Activated T-cell treated with anti-CD3 and anti-CD28 coated beads for 1 hour (primary cell): ENCODE data around the gene SART3.
"Not testable (repeated sequence)": the region's sequence is repeated elsewhere in the genome, so short reads cannot be mapped to it uniquely, and the experiment has no call there.

Experiments used
- DNase-seq: peaks from one replicate; pipeline ENCODE4 v3.0.0-alpha.2; 2020; ENCODE audit warnings: low read depth

Gene SART3

GRCh38 chr12:108563136-108563803 lies 2.3 kb upstream of the SART3 start:
- DNase-seq: peak; percentile 78

- DNase-seq: peak; percentile 100
These were observed 1.6 kb upstream of the SART3 start, which contains the start of gene ISCU for GRCh38 chr12:108562348-108563135. TSS of gene ISCU (plus strand) at chr12:108562596. CDS start at chr12:108562623, 27 bp downstream.

- no peak for DNase-seq
These were observed 927 bp upstream of the SART3 start for GRCh38 chr12:108561852-108562347.

GRCh38 chr12:108560321-108560721 lies 652 bp downstream of the SART3 start:
- no peak for DNase-seq

GRCh38 chr12:108559748-108560147 lies 1.2 kb downstream of the SART3 start:
- DNase-seq: no peak

GRCh38 chr12:108559007-108559655 lies 1.8 kb downstream of the SART3 start:
- DNase-seq: no peak

GRCh38 chr12:108555383-108555782 lies 5.6 kb downstream of the SART3 start:
- not testable (repeated sequence) for DNase-seq

- no peak for DNase-seq
These were observed 7.2 kb downstream of the SART3 start for GRCh38 chr12:108553799-108554198.

- no peak for DNase-seq
These were observed 9.4 kb downstream of the SART3 start for GRCh38 chr12:108551535-108551934.

- no peak for DNase-seq
These were observed 11.9 kb downstream of the SART3 start for GRCh38 chr12:108548954-108549521.

- no peak for DNase-seq
These were observed 13.3 kb downstream of the SART3 start for GRCh38 chr12:108547686-108548085.

- no peak for DNase-seq
These were observed 17.3 kb downstream of the SART3 start for GRCh38 chr12:108543652-108544051.

- DNase-seq: no peak
These were observed 18.7 kb downstream of the SART3 start for GRCh38 chr12:108542320-108542719.

- DNase-seq: no peak
These were observed 22.3 kb downstream of the SART3 start for GRCh38 chr12:108538616-108539195.

GRCh38 chr12:108538146-108538545 lies 22.8 kb downstream of the SART3 start:
- no peak for DNase-seq

GRCh38 chr12:108531929-108532848 lies 28.8 kb downstream of the SART3 start:
- no peak for DNase-seq

- no peak for DNase-seq
These were observed 30.8 kb downstream of the SART3 start for GRCh38 chr12:108530161-108530560.

- no peak for DNase-seq
These were observed 33.8 kb downstream of the SART3 start for GRCh38 chr12:108527166-108527496.

- no peak for DNase-seq
These were observed 34.3 kb downstream of the SART3 start for GRCh38 chr12:108526482-108527165.

GRCh38 chr12:108525681-108526080 lies 35.3 kb downstream of the SART3 start:
- DNase-seq: no peak
